ENCODE data around the gene GRID2.

GRCh38 chr4:93436000-93436626, 1132.3 kb downstream of the GRID2 start:
- TF ChIP-seq, protein P1, sequence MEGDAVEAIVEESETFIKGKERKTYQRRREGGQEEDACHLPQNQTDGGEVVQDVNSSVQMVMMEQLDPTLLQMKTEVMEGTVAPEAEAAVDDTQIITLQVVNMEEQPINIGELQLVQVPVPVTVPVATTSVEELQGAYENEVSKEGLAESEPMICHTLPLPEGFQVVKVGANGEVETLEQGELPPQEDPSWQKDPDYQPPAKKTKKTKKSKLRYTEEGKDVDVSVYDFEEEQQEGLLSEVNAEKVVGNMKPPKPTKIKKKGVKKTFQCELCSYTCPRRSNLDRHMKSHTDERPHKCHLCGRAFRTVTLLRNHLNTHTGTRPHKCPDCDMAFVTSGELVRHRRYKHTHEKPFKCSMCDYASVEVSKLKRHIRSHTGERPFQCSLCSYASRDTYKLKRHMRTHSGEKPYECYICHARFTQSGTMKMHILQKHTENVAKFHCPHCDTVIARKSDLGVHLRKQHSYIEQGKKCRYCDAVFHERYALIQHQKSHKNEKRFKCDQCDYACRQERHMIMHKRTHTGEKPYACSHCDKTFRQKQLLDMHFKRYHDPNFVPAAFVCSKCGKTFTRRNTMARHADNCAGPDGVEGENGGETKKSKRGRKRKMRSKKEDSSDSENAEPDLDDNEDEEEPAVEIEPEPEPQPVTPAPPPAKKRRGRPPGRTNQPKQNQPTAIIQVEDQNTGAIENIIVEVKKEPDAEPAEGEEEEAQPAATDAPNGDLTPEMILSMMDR (IDR thresholded peaks at IDR 0.05): no peak
- no peak for TF ChIP-seq POLR2A (IDR thresholded peaks at IDR 0.05)
